GM06990 (cell line): ENCODE measurements around the gene LIPT2.

Experiments used
- DNase-seq: peaks from one replicate; pipeline ENCODE4 v3.0.0-alpha.2; 2011; ENCODE audit not compliant: insufficient read length; ENCODE audit errors: extremely low read depth
- H3K27me3 ChIP-seq: replicated peaks from 2 replicates; pipeline ENCODE4 v1.6.0; 2011; ENCODE audit warnings: low read length; ENCODE audit not compliant: control insufficient read depth, insufficient read depth
- H3K36me3 ChIP-seq: 2 replicates; pipeline ENCODE4 v1.5.1; 2011; ENCODE audit warnings: low read length; ENCODE audit not compliant: control insufficient read depth, insufficient read depth
- H3K4me3 ChIP-seq: replicated peaks from 2 replicates; pipeline ENCODE4 v1.5.1; 2011; ENCODE audit warnings: low read depth, mild to moderate bottlenecking, control low read depth, low read length
- TF ChIP-seq, protein P1 (sequence below): IDR thresholded peaks from 2 replicates; pipeline ENCODE4 v1.5.1; 2011; ENCODE audit warnings: low read length, control low read depth, mild to moderate bottlenecking, inconsistent platforms; ENCODE audit not compliant: insufficient read depth, poor library complexity, severe bottlenecking

Gene LIPT2

DNA sequence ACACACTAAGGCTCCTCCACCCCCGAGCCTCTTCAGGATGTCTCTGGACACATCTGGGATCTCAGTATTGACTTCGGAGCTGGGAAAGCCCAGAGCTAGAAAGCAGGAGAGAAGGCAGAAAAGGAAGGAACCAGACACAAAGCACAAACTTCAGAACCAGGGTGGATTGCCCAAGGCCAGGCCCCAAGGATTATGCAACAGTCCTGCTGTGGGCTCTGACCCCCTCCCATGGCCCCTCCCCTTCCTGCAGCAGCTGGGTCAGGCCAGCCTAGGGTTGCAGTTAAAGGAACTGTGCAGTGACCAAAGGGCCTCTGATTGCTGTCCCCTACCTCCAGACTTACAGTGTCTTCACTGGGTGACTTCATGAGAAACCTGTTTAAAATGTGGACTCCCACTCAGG is 31.5 kb downstream of the LIPT2 start:
- no peak overlapping the region for H3K4me3 ChIP-seq
- DNase-seq: no peak

DNA sequence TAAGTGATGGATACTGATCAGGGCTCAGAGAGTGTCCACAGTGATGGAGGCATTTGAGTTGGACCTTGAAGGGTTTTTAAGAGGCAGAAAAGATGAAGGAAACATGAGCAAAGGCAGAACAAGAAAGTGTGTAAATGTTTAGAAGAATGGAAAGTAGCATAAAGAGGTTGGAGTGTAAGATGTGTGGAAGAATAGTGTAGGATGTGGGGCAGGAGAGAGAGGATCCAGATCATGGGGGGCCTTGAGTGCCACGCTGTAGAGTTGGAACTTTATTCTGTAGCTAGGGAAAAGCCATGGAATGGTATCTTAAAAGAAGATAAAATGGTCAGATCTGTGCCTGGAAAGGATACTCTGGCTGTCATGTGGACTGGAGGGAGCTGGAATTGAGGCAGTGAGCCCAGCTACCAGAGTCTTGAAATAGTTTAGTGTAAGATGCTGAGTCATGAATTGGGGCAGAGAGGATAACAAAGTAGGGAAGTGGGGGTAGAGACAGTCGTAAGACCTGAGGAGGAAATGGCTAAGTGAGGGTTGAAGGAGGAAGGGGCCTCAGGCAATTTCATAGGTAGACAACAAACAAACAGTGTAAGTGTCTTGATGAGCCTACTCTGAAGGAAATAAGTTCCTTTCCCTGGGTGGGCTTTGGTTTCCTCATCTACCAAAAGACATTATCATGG is 32.9 kb downstream of the LIPT2 start:
- no peaks in the 10 kb centered on the region for H3K36me3 ChIP-seq
- no peak for DNase-seq
- TF ChIP-seq, protein P1, sequence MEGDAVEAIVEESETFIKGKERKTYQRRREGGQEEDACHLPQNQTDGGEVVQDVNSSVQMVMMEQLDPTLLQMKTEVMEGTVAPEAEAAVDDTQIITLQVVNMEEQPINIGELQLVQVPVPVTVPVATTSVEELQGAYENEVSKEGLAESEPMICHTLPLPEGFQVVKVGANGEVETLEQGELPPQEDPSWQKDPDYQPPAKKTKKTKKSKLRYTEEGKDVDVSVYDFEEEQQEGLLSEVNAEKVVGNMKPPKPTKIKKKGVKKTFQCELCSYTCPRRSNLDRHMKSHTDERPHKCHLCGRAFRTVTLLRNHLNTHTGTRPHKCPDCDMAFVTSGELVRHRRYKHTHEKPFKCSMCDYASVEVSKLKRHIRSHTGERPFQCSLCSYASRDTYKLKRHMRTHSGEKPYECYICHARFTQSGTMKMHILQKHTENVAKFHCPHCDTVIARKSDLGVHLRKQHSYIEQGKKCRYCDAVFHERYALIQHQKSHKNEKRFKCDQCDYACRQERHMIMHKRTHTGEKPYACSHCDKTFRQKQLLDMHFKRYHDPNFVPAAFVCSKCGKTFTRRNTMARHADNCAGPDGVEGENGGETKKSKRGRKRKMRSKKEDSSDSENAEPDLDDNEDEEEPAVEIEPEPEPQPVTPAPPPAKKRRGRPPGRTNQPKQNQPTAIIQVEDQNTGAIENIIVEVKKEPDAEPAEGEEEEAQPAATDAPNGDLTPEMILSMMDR: no peak
- no peaks in the 10 kb centered on the region; the same call in none of the 2 replicates for H3K27me3 ChIP-seq
- no peak overlapping the region for H3K4me3 ChIP-seq

More for the DNA sequence above, 31.5 kb downstream of the LIPT2 start:
- peaks cover 3% of the 10 kb centered on the region for H3K27me3 ChIP-seq
- H3K36me3 ChIP-seq: no peaks in the 10 kb centered on the region
- TF ChIP-seq, protein P1: no peak

DNA sequence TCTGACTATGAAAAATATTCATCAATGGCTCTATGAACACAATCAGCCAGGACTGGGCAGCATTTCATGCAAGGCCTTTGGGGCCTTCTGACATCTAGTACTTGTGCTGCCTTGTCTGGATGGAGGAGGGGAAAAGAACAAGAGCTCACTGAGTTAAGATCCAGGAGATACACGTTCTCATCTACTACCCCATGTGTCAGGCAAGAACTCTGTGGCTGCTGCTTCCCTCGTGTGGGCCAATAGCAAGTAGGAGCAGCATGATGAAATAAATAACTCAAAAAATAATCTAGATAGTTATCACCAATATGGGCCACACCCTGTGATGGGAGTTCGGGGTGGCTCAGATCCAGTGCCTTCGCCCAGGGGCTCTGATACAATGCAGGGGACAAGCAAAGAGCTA is 33.5 kb downstream of the LIPT2 start:
- TF ChIP-seq, protein P1: no peak
- Histone ChIP-seq H3K36me3 (no peaks in the 10 kb centered on the region), H3K4me3 (no peak overlapping the region), H3K27me3 (no peaks in the 10 kb centered on the region; the same call in 1 of the 2 replicates)
- no peak for DNase-seq

DNA sequence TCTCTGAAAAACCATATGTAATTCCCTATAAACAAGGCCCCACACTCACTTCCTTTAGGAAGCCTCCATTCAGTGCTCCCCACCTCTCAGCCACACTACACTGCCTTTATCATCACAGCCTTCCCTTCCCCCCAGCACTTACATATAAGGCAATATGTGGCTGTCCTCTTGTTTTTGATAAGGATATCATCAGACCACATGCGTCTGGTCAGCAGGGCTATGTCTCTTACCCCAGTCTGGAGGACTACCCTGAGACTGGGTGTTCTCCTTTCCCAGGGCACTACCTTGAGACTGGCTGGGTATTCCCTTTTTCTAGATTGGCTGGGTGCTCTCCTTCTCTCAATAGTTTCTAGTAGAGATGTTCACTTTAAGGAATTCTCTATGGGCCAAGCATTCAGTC is 33.9 kb downstream of the LIPT2 start:
- H3K4me3 ChIP-seq: no peak overlapping the region
- no peak for DNase-seq
- TF ChIP-seq, protein P1: no peak
- H3K36me3 ChIP-seq: no peaks in the 10 kb centered on the region
- H3K27me3 ChIP-seq: no peaks in the 10 kb centered on the region; the same call in 1 of the 2 replicates

DNA sequence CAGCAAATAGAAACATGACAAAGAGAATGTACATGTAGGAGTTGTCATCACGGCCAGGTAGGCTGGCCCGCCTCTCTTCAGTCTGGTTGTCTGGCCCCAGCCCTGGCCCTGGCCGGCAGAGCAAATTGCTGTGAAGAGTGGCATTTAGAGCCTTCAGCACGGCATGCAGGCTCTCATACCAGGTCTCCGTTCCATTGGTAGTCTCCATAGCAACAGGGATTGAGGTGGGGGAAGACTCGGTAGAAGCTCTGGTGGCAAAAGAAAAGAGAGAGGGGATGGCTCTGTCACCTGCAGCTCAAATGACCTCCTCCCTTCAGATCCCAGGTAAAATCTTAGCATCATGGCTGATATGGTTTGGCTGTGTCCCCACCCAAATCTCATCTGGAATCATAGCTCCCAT is 36.2 kb downstream of the LIPT2 start:
- no peak for DNase-seq
- Histone ChIP-seq H3K4me3 (no peak overlapping the region), H3K27me3 (no peaks in the 10 kb centered on the region), H3K36me3 (no peaks in the 10 kb centered on the region)
- TF ChIP-seq, protein P1: no peak
